HepG2 (cell line): ENCODE measurements around the gene CCDC74B. TPM values are rescaled to one million over a fixed set of nuclear protein-coding genes. Genes with fewer than 3 reads are reported as not detected.
A peak's percentile ranks its signal among the peaks of the same experiment; 100 is the strongest.

Source experiments
- ATAC-seq: fragments of 200-7000 bp; cut with Tn5 transposase; 3 replicates; pipeline ENCODE4 v1.9.1; 2020; ENCODE audit warnings: mild to moderate bottlenecking, moderate library complexity
- BruUV-seq: library from RNA; stranded (reverse); fragments of 400-500 nt; replicated peaks from 2 replicates; lab custom pipeline; 2021; lab: Mats Ljungman, UMichigan
- CTCF ChIA-PET: fragments of 300-600 bp; formaldehyde crosslinking; extraction: SDS; loops from one replicate; lab custom pipeline; 2021; ENCODE audit warnings: low total read pairs, inconsistent platforms, low intra/inter-chr PET ratio; lab: Yijun Ruan, JAX
- POLR2A ChIA-PET: fragments of 350-600 bp; sonication (Branson Sonifier 250); formaldehyde crosslinking; loops from one replicate; lab custom pipeline; 2020; ENCODE audit warnings: antibody characterized with exemption, inconsistent platforms; lab: Yijun Ruan, JAX
- DNase-seq: peaks from one replicate; pipeline ENCODE4 v3.0.0-alpha.2; 2015; ENCODE audit warnings: low spot score
- FAIRE-seq: peaks from 3 replicates; lab custom pipeline; 2011; peaks lifted over from hg19 to GRCh38; lab: Jason Lieb, UNC
- H2AFZ ChIP-seq: one replicate; pipeline ENCODE4 v1.6.1; 2011; ENCODE audit warnings: low read length, inconsistent platforms
- H3K27ac ChIP-seq: fragments of 300-600 bp; 3 replicates; pipeline ENCODE4 v1.8.0; 2011; ENCODE audit warnings: mixed run types, mild to moderate bottlenecking, mixed read lengths, low read length, inconsistent platforms; ENCODE audit not compliant: insufficient read depth; ENCODE audit errors: extremely low read length
- H3K27me3 ChIP-seq, 2 experiments: fragments of 200-600 bp in 1 of 2; 2 replicates in 1 of 2; 3 replicates in 1 of 2; pipeline versions ENCODE4 v1.6.0 to v1.8.0; 2011; ENCODE audit warnings: low read length in 2 of 2, mild to moderate bottlenecking in 2 of 2, moderate library complexity in 2 of 2, inconsistent platforms in 1 of 2; ENCODE audit not compliant: insufficient read depth in 2 of 2, control insufficient read depth in 1 of 2
- H3K36me3 ChIP-seq, 2 experiments: fragments of 200-600 bp in 1 of 2; replicated peaks in 1 of 2; 2 replicates in 1 of 2; 3 replicates in 1 of 2; pipeline versions ENCODE4 v1.5.1 to v1.8.0; 2011; ENCODE audit warnings: low read length in 2 of 2, inconsistent platforms in 1 of 2; ENCODE audit not compliant: insufficient read depth in 2 of 2, control insufficient read depth in 1 of 2
- H3K4me1 ChIP-seq: 2 replicates; pipeline ENCODE4 v1.5.1; 2012; ENCODE audit warnings: low read length, inconsistent platforms; ENCODE audit not compliant: insufficient read depth
- H3K4me2 ChIP-seq: 2 replicates; pipeline ENCODE4 v1.6.0; 2011; ENCODE audit warnings: low read depth, low read length, inconsistent platforms
- H3K4me3 ChIP-seq, 3 experiments: fragments of 200-600 bp in 1 of 3; sonication (generic), shearing (Covaris generic) in 1 of 3; replicated peaks in 1 of 3; 2 replicates each; pipeline ENCODE4 v1.5.1; 2011 to 2016; ENCODE audit warnings: low read length in 3 of 3, inconsistent platforms in 2 of 3, low read depth in 2 of 3, mild to moderate bottlenecking in 2 of 3, control low read depth in 1 of 3, mixed read lengths in 1 of 3; ENCODE audit not compliant: insufficient read depth in 1 of 3
- H3K79me2 ChIP-seq: one replicate; pipeline ENCODE4 v1.6.1; 2011; ENCODE audit warnings: low read length, inconsistent platforms; ENCODE audit not compliant: insufficient read depth
- H3K9ac ChIP-seq: 2 replicates; pipeline ENCODE4 v1.6.0; 2011; ENCODE audit warnings: mild to moderate bottlenecking, low read depth, low read length, inconsistent platforms; ENCODE audit not compliant: insufficient read depth
- H3K9me3 ChIP-seq: 2 replicates; pipeline ENCODE4 v1.5.1; 2012; ENCODE audit warnings: mild to moderate bottlenecking, low read length
- H4K20me1 ChIP-seq: 2 replicates; pipeline ENCODE4 v1.6.0; 2011; ENCODE audit warnings: inconsistent platforms, mild to moderate bottlenecking, low read length, moderate library complexity; ENCODE audit not compliant: insufficient read depth
- AKAP8 ChIP-seq: sonication (generic); formaldehyde crosslinking; IDR thresholded peaks from 2 replicates; pipeline ENCODE4 v1.5.1; 2020; ENCODE audit warnings: mild to moderate bottlenecking, missing genetic modification reagents
- BCL6 ChIP-seq: IDR thresholded peaks from 2 replicates; pipeline ENCODE4 v1.6.1; 2016; ENCODE audit warnings: missing genetic modification reagents, missing compliant biosample characterization
- DPF2 ChIP-seq: sonication (generic); formaldehyde crosslinking; IDR thresholded peaks from 2 replicates; pipeline ENCODE4 v1.4.0; 2020; ENCODE audit warnings: mild to moderate bottlenecking, low read depth, missing genetic modification reagents, borderline replicate concordance
- ELF3 ChIP-seq: IDR thresholded peaks from 2 replicates; pipeline ENCODE4 v1.6.1; 2016; ENCODE audit warnings: missing genetic modification reagents, missing compliant biosample characterization
- FOSL1 ChIP-seq: sonication (generic); formaldehyde crosslinking; IDR thresholded peaks from 2 replicates; pipeline ENCODE4 v1.9.0; 2021; ENCODE audit warnings: missing genetic modification reagents, borderline replicate concordance
- GTF3A ChIP-seq: sonication (generic); formaldehyde crosslinking; conservative IDR thresholded peaks from 2 replicates; pipeline ENCODE4 v1.4.0; 2020; ENCODE audit warnings: mild to moderate bottlenecking, missing genetic modification reagents
- HDAC1 ChIP-seq: sonication (generic); formaldehyde crosslinking; IDR thresholded peaks from 2 replicates; pipeline ENCODE4 v1.5.1; 2020; ENCODE audit warnings: mild to moderate bottlenecking, missing genetic modification reagents
- HOXD1 ChIP-seq: sonication (generic); formaldehyde crosslinking; IDR thresholded peaks from 2 replicates; pipeline ENCODE4 v1.5.0; 2020; ENCODE audit warnings: missing genetic modification reagents
- NCOA1 ChIP-seq: sonication (generic); formaldehyde crosslinking; IDR thresholded peaks from 2 replicates; pipeline ENCODE4 v1.9.0; 2021; ENCODE audit warnings: missing genetic modification reagents
- PITX1 ChIP-seq: sonication (generic); formaldehyde crosslinking; IDR thresholded peaks from 2 replicates; pipeline ENCODE4 v1.5.1; 2020; ENCODE audit warnings: mild to moderate bottlenecking, missing genetic modification reagents
- SP4 ChIP-seq: sonication (generic); formaldehyde crosslinking; IDR thresholded peaks from 2 replicates; pipeline ENCODE4 v1.8.1; 2023; ENCODE audit warnings: mild to moderate bottlenecking, missing genetic modification reagents
- TEF ChIP-seq: sonication (generic); formaldehyde crosslinking; IDR thresholded peaks from 2 replicates; pipeline ENCODE4 v1.5.0; 2020; ENCODE audit warnings: missing genetic modification reagents
- TMF1 ChIP-seq: sonication (generic); formaldehyde crosslinking; IDR thresholded peaks from 2 replicates; pipeline ENCODE4 v1.8.1; 2022; ENCODE audit warnings: low read depth, missing genetic modification reagents
- YY1 ChIP-seq: IDR thresholded peaks from 2 replicates; pipeline ENCODE4 v1.6.1; 2011; ENCODE audit warnings: low read length, low read depth, moderate library complexity, mild to moderate bottlenecking; ENCODE audit not compliant: insufficient read depth, insufficient replicate concordance
- ZNF160 ChIP-seq: sonication (generic); formaldehyde crosslinking; IDR thresholded peaks from 2 replicates; pipeline ENCODE4 v1.8.0; 2022; ENCODE audit warnings: mild to moderate bottlenecking, inconsistent platforms, missing genetic modification reagents
- ZNF782 ChIP-seq: sonication (generic); formaldehyde crosslinking; IDR thresholded peaks from 2 replicates; pipeline ENCODE4 v1.4.0; 2020; ENCODE audit warnings: missing genetic modification reagents, mild to moderate bottlenecking, borderline replicate concordance
- ZNF83 ChIP-seq: sonication (generic); formaldehyde crosslinking; IDR thresholded peaks from 2 replicates; pipeline ENCODE4 v1.4.0; 2020; ENCODE audit warnings: missing genetic modification reagents, mild to moderate bottlenecking, borderline replicate concordance
- WGBS: methylation state at CpG from one replicate; pipeline ENCODE4 v1.1.6; 2017; ENCODE audit warnings: low lambda C conversion rate; 5-methylcytosine and 5-hydroxymethylcytosine counted together
- in situ Hi-C: cut with HindIII; loops from 2 replicates; pipeline ENCODE4 v1.10.0; 2017; ENCODE audit warnings: low pct_unique_long_range_greater_than_20kb; ENCODE audit not compliant: extremely low pct_ligation_motif_present
- intact Hi-C: fragments of 100-400 bp; cut with micrococcal nuclease; formaldehyde crosslinking; loops from one replicate; pipeline ENCODE4 v1.10.0; 2022; ENCODE audit not compliant: unreplicated experiment
- polyA plus RNA-seq, 8 experiments: library from polyadenylated mRNA; depleted of rRNA in 3 of 8; stranded (reverse) in 7 of 8; unstranded in 1 of 8; fragments of >200 nt; fragmentation: Illumina TruSeq in 4 of 8; extraction: Trizol in 4 of 8; gene quantifications; 2 replicates each; pipeline versions ENCODE4 v1.2.1 to v1.2.3, GENCODE V29; 2011 to 2016; ENCODE audit warnings: low read depth in 4 of 8, missing spikeins in 1 of 8, mixed read lengths in 1 of 8; ENCODE audit not compliant: insufficient read depth in 1 of 8
- total RNA-seq, 5 experiments: library from RNA; depleted of rRNA; stranded (reverse); fragments of >200 nt; fragmentation: Illumina TruSeq; extraction: Trizol; gene quantifications; 2 replicates each; pipeline ENCODE4 v1.2.3, GENCODE V29; 2016; ENCODE audit warnings: low read depth in 1 of 5
- TF ChIP-seq, protein P1 (sequence below): sonication (generic); formaldehyde crosslinking; IDR thresholded peaks from 2 replicates; pipeline ENCODE4 v1.4.0; 2020; ENCODE audit warnings: missing genetic modification reagents
- TF ChIP-seq, protein P2 (sequence below): sonication (generic); formaldehyde crosslinking; IDR thresholded peaks from 2 replicates; pipeline ENCODE4 v1.4.0; 2020; ENCODE audit warnings: low read depth, mild to moderate bottlenecking, missing genetic modification reagents
- TF ChIP-seq, protein P3 (sequence below): sonication (generic); formaldehyde crosslinking; IDR thresholded peaks from 2 replicates; pipeline ENCODE4 v1.8.1; 2022; ENCODE audit warnings: mild to moderate bottlenecking, missing genetic modification reagents

Gene CCDC74B
- total and polyA plus RNA-seq, 2 of the 13 experiments (the other 11 are each of a cell fraction or from before 2014, with no cell fraction given): 0.07 to 0.11 TPM

DNA sequence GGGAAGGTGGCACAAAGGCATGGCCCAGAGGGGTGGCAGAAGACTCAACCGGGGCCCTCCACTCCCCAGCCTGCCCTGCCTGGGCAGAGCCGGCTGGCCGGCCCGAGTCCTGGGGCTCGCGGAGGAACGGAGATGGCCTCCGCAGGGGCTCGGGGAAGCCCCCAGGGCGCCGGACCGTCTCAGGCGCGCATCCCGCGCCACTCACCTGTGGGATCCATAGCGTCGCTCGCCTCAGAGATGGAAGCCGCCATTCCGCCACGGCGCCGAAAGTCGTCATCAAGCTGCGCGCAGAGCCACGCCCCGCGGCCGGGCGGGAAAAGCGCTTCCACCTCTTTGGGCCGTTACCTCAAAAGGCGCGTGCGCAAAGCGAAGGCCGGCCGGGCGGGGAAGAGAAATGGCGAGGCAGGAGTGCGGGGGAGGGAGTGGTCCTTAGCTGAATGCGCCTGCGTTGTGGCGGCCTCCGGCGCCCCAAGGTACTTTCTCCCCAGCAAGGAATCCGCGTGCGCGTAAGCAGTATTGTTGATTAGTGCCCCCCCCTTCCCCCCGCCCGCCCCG lies 36.5 kb upstream of the CCDC74B start, which contains the start of gene SMPD4:
SMPD4 (minus strand) TSS at position 278 of the 555 bp plus-strand sequence. CDS start 5,010 bp downstream, outside the sequence.
- H3K9ac ChIP-seq: peak within 1 kb of the TSS; percentile 99
- peak within 1 kb of the TSS; percentile 85 for H3K4me2 ChIP-seq
- ATAC-seq: peak; percentile 73
- FAIRE-seq: peak; percentile 79
- CTCF ChIA-PET: interaction anchor here (1.6 to 1.8 kb wide), 2 partner anchors 147 to 151 kb away, joined by 5 to 19 read pairs; no protein-coding TSS in a partner anchor
- WGBS: under 1% methylated on average over 24 of the region's 55 CpGs
- H2AFZ ChIP-seq: no peak within 1 kb of the TSS
- H3K4me3 ChIP-seq: peak within 1 kb of the TSS; percentile 97 to 99 (median 99)
- POLR2A ChIA-PET: interaction anchor here (0.7 to 1.8 kb wide), 9 partner anchors 11 to 174 kb away, joined by 3 to 32 read pairs (median 4); partner anchors contain the start of genes IMP4 and PTPN18
- peaks cover 35% of the 10 kb centered on the region for H3K4me1 ChIP-seq
- H3K27me3 ChIP-seq: peaks cover 0 to 4% of the 10 kb centered on the region in 2 experiments; a peak in 2 of 5 replicates
- in situ Hi-C loops (loop anchor here (5.0 to 25.0 kb wide), 2 partner anchors 151 to 1306 kb away; partner anchors contain the start of genes MZT2A and TUBA3D), intact Hi-C loops (loop anchor here (1.0 kb wide), 1 partner anchor 156 kb away; no protein-coding TSS in a partner anchor)
- 0 out of 2 replicates have a peak, but pooled peaks cover 7% of the 10 kb centered on the region for H4K20me1 ChIP-seq
- no peaks in the 10 kb centered on the region for H3K9me3 ChIP-seq
- BruUV-seq: no TSS peak
- peak; percentile 96 for DNase-seq
- peaks cover 71% of the 10 kb centered on the region for H3K79me2 ChIP-seq
- peaks cover 5 to 17% of the 10 kb centered on the region in 2 experiments; a peak in 4 of 5 replicates for H3K36me3 ChIP-seq
- H3K27ac ChIP-seq: peak within 1 kb of the TSS; percentile 92
- TF ChIP-seq PITX1 (CRISPR knock-in tag) (peak; percentile 45), NCOA1 (no peak), TEF (CRISPR knock-in tag) (0 out of 2 replicates have a peak, but pooled peaks have one; percentile 39), ZNF782 (CRISPR knock-in tag) (peak; percentile 58; the same call in 1 of the 2 replicates), HOXD1 (CRISPR knock-in tag) (0 out of 2 replicates have a peak, but pooled peaks have one; percentile 32), BCL6 (CRISPR knock-in tag) (peak; percentile 45; the same call in 1 of the 2 replicates), ZNF160 (peak; percentile 73), AKAP8 (CRISPR knock-in tag) (peak; percentile 88; the same call in 1 of the 2 replicates), ZNF83 (CRISPR knock-in tag) (no peak; the same call in 1 of the 2 replicates), YY1 (peak; percentile 98), ELF3 (CRISPR knock-in tag) (peak; percentile 38), DPF2 (CRISPR knock-in tag) (no peak), FOSL1 (no peak), SP4 (CRISPR knock-in tag) (peak; percentile 87), TMF1 (CRISPR knock-in tag) (no peak; the same call in 1 of the 2 replicates), GTF3A (no peak), HDAC1 (CRISPR knock-in tag) (peak; percentile 95)
- TF ChIP-seq, protein P1, sequence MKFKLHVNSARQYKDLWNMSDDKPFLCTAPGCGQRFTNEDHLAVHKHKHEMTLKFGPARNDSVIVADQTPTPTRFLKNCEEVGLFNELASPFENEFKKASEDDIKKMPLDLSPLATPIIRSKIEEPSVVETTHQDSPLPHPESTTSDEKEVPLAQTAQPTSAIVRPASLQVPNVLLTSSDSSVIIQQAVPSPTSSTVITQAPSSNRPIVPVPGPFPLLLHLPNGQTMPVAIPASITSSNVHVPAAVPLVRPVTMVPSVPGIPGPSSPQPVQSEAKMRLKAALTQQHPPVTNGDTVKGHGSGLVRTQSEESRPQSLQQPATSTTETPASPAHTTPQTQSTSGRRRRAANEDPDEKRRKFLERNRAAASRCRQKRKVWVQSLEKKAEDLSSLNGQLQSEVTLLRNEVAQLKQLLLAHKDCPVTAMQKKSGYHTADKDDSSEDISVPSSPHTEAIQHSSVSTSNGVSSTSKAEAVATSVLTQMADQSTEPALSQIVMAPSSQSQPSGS (CRISPR knock-in tag): peak; percentile 75; the same call in 1 of the 2 replicates
- TF ChIP-seq, protein P2, sequence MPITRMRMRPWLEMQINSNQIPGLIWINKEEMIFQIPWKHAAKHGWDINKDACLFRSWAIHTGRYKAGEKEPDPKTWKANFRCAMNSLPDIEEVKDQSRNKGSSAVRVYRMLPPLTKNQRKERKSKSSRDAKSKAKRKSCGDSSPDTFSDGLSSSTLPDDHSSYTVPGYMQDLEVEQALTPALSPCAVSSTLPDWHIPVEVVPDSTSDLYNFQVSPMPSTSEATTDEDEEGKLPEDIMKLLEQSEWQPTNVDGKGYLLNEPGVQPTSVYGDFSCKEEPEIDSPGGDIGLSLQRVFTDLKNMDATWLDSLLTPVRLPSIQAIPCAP (CRISPR knock-in tag): 0 out of 2 replicates have a peak, but pooled peaks have one; percentile 52
- TF ChIP-seq, protein P3, sequence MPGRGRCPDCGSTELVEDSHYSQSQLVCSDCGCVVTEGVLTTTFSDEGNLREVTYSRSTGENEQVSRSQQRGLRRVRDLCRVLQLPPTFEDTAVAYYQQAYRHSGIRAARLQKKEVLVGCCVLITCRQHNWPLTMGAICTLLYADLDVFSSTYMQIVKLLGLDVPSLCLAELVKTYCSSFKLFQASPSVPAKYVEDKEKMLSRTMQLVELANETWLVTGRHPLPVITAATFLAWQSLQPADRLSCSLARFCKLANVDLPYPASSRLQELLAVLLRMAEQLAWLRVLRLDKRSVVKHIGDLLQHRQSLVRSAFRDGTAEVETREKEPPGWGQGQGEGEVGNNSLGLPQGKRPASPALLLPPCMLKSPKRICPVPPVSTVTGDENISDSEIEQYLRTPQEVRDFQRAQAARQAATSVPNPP: peak; percentile 83; the same call in 1 of the 2 replicates
